ENCODE results near the gene MBOAT1. TPM values are rescaled to one million over a fixed set of nuclear protein-coding genes. Genes with fewer than 3 reads are reported as not detected.

The MBOAT1 gene
- total RNA-seq, 4 donors from 2014 or later, result 17.3 to 57.0 (median 45.2) TPM

GRCh38 chr6:20202699-20203302, 9.5 kb downstream of the MBOAT1 start:
- no peaks in the 10 kb centered on the region for H3K27me3 ChIP-seq
- no peak overlapping the region for H3K4me3 ChIP-seq
- peaks cover 0 to 80% (median 0%) of the 10 kb centered on the region in 4 donors for H3K4me1 ChIP-seq
- H3K36me3 ChIP-seq, result no peaks in the 10 kb centered on the region
- DNase-seq, result no peak
- H3K9me3 ChIP-seq, result no peaks in the 10 kb centered on the region
- TF ChIP-seq POLR2A (IDR thresholded peaks at IDR 0.05) (no peak), CTCF (IDR thresholded peaks at IDR 0.05) (no peak)
- H3K27ac ChIP-seq, result no peak overlapping the region

DNA sequence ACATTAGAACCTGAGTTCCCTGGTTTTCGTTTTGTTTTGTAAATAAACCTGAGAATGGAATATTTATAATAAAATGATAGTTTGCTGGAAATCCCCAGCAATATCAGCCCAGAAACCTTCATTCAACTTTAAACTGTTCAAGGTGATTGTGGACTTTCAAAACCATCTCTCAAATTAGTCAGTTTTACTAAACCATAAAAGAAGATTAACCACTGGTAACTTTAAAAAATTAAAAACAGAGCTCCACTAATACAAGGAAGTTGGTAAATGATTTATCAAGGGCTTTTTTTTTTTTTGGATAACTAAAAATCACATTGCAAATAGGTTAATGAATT, 10.0 kb downstream of the MBOAT1 start:
- H3K9me3 ChIP-seq, result no peaks in the 10 kb centered on the region
- TF ChIP-seq CTCF (IDR thresholded peaks at IDR 0.05), result no peak
- no peak for TF ChIP-seq POLR2A (IDR thresholded peaks at IDR 0.05)
- no peaks in the 10 kb centered on the region for H3K36me3 ChIP-seq
- H3K4me3 ChIP-seq, result no peak overlapping the region
- no peak overlapping the region for H3K27ac ChIP-seq
- DNase-seq, result no peak
- H3K27me3 ChIP-seq, result no peaks in the 10 kb centered on the region
- peaks cover 0 to 76% (median 0%) of the 10 kb centered on the region in 4 donors for H3K4me1 ChIP-seq

DNA sequence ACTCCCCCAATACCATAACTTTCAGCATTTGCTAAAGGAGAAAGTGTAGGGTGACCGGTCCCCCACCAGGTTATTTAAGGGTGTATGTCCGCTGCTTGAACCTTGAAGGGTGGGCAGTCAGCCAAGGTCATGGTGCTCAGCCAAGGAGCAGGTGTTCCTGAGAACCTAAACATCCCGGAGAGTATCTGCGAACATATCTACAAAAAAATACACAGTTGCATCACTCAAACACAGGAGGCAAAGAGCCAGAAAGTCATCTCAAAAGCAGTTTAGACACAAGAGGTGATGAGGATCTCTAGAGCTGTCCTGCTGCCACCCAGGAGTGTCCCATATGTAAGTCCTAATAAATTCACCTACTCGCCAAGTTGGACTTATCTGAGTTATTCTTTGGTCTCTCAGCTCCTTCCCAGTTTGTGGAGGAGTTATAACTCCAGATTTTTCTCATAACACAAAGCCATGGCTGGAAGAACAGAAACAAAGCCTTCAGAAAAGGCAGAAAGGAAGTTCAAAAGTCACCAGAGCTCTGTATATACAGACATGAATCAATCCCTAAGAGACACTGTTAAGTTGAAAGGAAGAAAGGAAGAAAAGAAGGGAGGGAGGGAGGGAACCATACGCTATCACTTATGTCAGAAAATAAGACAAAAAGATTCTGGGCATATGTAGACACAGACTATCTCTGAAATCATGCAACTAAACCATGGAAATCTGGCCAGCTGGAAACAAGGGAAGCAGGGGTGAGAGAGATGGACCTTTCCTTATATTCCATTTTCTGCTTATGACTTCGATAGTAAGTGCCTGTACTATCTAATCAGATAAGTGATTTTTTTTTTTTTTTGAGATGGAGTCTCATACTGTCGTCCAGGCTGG, 11.3 kb downstream of the MBOAT1 start:
- Histone ChIP-seq H3K9me3 (no peaks in the 10 kb centered on the region), H3K4me1 (peaks cover 0 to 66% (median 0%) of the 10 kb centered on the region in 4 donors), H3K4me3 (no peak overlapping the region), H3K36me3 (no peaks in the 10 kb centered on the region), H3K27me3 (no peaks in the 10 kb centered on the region), H3K27ac (peak overlapping the region in 3 of 4 donors; percentile 2 to 51 (median 39))
- DNase-seq, result no peak
- no peak for TF ChIP-seq CTCF (IDR thresholded peaks at IDR 0.05)
- TF ChIP-seq POLR2A (IDR thresholded peaks at IDR 0.05), result no peak

GRCh38 chr6:20198775-20199174, 13.5 kb downstream of the MBOAT1 start:
- Histone ChIP-seq H3K27ac (peak overlapping the region in 2 of 4 donors; percentile 58 to 62), H3K27me3 (no peaks in the 10 kb centered on the region), H3K4me3 (peak overlapping the region in 1 of 4 donors; percentile 1), H3K9me3 (no peaks in the 10 kb centered on the region), H3K36me3 (no peaks in the 10 kb centered on the region), H3K4me1 (peaks cover 0 to 50% (median 0%) of the 10 kb centered on the region in 4 donors)
- DNase-seq, result peak in 1 of 3 donors; percentile 64
- TF ChIP-seq CTCF (IDR thresholded peaks at IDR 0.05) (no peak), POLR2A (IDR thresholded peaks at IDR 0.05) (no peak)

DNA sequence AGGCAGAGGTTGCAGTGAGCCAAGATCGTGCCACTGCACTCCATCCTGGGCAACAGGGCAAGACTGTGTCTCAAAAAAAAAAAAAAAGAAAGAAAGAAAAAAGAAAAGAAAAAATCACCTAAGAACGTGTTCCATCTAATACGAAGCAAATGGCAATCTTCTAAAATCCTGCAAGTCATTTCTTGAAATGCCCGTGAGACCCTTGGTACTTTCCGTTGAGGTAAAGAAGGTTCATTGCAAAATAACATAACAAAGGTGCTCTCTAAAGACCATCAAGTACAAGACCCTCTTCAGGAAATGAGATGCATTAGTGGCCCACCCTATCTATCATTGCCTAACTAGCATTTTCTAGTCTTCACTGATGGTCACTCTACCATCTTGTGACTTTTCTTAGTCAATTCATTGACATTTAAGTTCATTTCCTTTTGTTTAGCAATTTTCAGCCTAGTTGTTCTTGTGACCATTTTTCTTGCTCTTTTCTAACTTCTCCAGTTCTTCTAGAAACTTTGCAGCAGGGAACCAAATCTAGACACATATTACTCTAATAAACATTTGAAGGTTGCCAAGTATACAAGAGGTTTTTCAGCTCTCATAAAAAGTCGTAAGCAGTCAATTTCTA, 14.0 kb downstream of the MBOAT1 start:
- Histone ChIP-seq H3K36me3 (no peaks in the 10 kb centered on the region), H3K27me3 (no peaks in the 10 kb centered on the region), H3K27ac (peak overlapping the region in 2 of 4 donors; percentile 58 to 62), H3K4me1 (peaks cover 0 to 46% (median 0%) of the 10 kb centered on the region in 4 donors), H3K4me3 (peak overlapping the region in 1 of 4 donors; percentile 1), H3K9me3 (no peaks in the 10 kb centered on the region)
- DNase-seq, result no peak
- TF ChIP-seq POLR2A (IDR thresholded peaks at IDR 0.05) (no peak), CTCF (IDR thresholded peaks at IDR 0.05) (no peak)

All from Peyer's patch (tissue), 4 donors.